GM18519 (cell line): Measurements from ENCODE around the gene SYNGR2.

Source experiments
- ATAC-seq: cut with Tn5 transposase; IDR thresholded peaks from one replicate; pipeline ENCODE4 v1.9.1; 2021; ENCODE audit warnings: mild to moderate bottlenecking, moderate library complexity; ENCODE audit not compliant: unreplicated experiment, low FRiP score

SYNGR2 gene

GRCh38 chr17:78168242-78168902, at the start of gene SYNGR2:
TSS of gene SYNGR2 (plus strand) at chr17:78168581. CDS start at chr17:78168617, 36 bp downstream.
- ATAC-seq: peak; percentile 36

DNA sequence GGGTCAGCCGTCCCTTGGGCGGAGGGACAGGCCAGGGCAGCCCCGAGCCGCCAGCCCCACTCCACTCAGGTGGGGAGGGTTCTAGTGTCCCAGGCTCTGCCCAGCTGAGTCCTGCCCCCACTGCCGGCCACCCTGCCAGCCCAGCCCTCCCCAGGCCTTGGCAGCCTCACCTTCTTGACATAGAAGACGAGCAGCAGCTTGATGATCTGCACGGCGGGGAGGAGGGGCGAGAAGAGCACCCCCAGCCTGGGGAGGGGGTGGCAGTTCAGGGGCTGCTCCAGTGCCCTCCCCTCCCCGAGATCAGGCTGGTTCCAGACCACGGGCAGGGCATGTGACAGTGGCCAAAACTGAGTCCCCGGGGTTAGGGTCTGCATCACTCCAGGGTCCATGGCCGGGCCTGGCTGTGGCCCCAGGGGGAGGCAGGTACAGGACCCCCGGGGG, 49.6 kb upstream of the SYNGR2 start:
- ATAC-seq: no peak

DNA sequence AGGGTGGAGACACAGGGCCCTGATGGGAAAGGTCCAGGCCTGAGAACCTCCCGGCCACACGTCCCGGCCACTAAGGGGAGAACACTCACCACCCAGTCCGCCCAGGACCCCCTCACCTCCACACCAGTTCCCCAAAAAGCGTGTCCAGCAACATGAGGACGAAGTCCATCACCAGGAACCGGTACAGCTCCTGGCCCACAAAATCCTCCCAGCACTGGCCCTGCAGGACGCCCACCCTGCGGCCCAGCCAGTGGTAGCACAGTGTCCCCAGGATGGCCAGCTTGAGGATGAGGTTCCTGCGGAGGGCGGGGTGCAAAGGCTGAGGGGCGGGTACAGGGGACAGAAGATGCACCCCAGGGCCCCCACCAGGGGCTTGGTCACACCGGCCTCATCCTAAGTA, 47.8 kb upstream of the SYNGR2 start:
- no peak for ATAC-seq

DNA sequence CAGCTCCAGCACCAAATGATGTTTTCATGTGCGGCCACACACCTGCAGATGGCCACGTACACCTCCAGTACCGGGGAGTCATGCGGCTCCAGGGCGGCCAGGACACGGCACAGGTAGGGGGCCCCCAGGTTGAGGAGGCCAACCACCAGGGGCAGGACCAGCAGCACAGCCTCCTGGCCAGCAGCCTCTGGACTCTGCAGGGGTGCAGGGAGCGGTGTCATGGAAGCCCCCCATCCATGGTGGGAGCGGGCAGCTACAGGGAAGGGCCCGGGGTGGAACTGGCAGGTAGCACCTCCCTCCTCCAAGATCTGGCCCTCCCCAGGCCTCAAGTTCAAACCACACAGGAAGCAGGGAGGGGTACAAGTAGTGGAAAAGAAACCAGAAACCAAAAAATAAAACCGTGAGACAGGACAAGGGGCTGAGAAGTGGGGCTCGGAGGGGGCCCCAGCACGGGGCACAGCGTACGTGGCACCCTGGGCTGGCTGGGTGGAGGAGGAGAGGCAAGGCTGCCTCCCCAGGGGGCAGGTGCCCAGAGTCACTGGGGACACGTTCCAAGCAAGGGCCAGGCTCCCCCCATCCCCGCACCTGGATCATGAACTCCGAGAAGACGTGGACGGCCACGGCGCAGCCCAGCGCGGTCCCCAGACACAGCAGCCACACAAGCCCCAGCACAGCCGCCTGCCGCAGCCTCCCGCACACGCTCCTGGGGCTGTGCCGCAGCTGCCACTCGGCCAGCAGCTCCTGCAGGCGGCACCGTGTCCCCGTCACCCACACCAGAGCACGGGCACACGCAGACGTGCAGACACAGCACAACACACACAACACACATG, 47.2 kb upstream of the SYNGR2 start:
- no peak for ATAC-seq

DNA sequence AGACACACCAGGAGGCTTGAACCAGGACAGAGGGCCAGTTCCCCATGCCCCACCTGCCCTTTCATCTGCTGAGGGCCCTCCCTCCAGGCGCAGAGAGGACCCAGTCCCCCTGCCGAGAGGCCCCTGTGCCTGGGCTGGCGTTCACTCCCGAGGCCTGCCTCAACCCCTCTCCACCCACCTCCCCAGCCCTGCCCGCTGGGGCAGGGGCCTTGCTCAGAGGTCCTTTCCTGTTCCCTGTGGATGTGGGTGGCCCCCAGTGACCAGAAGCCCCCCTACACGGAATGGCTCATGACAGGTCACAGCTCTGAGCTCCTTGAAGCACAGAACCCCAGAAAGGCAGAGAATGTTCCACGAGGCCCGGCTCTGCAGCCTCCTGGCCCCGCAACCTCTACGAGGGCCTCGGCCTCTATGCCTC, 46.6 kb upstream of the SYNGR2 start:
- ATAC-seq: no peak

DNA sequence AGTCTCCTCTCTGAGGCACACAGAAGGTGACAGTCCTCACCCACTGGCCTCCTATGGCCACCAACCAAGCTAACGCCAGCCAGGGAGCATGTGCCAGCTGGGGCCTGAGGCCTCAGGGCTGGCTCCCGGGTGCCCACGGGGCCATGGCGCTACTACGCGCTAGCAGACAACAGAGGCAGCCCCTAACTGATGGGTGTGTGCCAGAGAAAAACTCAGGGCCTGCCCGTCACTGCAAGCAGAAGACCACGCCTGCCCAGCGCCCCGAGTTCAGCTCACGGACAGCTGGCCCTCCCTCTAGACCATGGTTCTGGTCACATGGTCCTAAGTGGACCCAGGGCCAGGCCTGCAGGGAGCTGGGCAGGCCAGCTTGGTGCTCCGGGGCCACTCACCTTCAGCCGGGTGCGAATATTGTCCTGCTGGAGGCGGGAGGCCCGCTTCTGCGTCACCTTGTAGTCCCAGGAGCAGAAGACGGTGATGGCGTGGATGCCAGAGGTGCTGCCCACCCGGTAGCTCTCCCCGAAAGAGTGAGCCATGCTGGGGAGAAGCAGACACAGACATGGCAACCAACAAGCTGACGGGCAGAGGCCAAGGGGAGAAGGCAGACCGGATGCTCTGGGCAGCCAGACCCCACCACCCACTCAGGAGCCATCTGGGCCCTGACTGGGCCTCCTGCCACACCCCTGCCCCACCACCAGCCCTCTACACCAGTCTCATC, 46.0 kb upstream of the SYNGR2 start:
- no peak for ATAC-seq

DNA sequence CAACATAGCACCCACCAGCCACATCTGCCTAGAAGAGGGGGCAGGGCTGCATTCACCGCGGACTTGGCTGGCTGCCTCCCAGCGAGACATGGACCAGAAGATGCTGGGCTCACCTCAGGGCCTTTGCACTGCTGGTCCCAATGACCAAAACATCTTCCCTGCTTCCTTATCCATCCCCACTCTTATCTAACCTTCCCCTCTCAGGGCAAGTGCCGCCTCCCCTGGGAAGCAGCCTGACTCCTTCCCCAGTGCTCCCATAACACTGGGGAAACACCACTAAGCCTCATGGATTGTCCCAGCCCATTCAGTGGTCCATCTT, 45.5 kb upstream of the SYNGR2 start:
- ATAC-seq: no peak

DNA sequence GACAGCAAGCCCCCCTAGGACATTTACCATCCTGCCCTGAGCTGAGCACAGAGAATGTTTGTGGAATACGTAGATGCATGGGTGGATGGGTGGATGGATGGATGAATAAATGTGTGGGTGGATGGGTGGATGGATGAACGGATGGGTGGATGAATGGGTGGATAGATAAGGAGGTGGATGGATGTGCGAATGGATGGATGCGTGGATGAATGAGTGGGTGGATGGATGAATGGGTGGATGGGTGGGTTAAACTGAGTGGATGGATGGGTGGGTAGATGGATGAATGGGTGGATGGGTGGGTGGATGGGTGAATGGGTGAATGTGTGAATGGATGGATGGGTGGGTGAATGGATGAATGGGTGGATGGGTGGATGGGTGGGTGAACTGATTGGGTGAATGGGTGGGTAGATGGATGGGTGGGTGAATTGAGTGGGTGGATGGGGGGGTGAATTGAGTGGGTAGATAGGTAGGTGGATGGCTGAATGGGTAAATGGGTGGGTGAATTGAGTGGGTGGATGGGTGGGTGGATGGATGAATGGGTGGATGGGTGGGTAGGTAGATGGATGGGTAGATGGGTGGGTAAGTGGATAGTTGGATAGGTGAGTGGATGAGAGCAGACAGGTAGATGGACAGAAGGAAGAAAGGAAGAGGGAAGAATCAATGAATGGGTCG, 45.0 kb upstream of the SYNGR2 start:
- no peak for ATAC-seq

- no peak for ATAC-seq
These were observed 44.1 kb upstream of the SYNGR2 start for GRCh38 chr17:78124081-78124835.

- ATAC-seq: no peak
These were observed 43.6 kb upstream of the SYNGR2 start for GRCh38 chr17:78124836-78125137.

GRCh38 chr17:78125138-78125913, 43.1 kb upstream of the SYNGR2 start:
- no peak for ATAC-seq

DNA sequence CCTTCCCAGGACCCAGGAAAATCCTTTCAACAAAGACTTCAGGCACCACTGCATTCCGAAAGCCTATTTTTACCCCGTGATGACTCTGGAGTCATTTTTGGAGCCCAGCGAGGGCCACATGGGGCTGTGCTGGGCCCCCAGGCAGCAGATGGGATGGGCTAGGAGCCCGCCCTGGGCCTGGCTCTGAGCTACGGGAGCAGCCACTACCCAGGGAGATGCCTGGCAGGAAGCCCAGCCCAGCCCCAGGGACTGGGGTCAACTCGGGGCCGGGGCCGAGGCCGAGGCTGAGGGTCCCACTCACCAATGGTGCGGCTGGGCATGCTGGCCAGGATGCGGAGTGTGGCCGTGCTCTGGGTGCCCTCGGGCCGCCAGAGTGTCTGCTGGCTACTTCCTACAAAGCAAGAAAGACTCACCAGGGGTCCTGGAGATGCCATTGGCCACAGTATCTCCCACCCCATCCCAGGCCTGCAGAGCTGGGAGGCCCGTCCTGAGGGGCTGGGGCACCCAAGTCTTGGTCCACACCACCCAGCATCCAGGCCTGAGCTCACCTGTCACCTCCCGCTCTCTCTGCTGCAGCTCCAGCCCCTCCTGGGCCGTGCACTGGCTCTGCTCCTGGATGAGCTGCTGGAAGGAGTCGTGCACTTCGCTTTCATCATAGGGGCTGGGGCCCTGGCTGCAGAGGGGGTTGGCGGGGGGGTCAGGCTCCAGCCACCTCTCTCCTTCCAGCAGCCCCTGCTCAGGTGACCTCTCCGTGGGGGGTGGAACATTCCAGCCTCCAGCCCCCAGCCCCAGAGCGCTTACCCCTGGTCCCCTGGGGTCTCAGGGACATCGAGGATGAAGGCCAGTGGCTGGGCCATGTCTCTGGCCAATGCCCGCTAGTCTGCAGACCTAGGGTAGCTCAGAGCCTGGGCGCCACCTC, 42.1 kb upstream of the SYNGR2 start:
- ATAC-seq: no peak

DNA sequence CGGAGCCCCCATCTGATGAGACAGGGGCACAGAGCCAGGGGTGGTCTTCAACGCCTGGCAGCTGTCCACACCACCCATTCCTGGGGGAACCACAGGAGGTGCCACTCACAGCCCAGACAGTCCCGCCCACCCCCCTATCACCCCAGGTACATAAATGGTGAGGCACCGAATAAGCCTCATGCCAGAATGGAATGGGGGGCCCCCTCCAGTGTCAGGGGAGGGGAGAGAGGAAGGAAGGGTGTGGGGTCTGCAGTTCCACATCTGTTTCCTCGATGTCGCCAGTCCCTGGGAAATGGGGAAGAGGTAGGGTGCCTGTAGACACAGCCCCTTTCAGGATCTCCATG, 41.5 kb upstream of the SYNGR2 start:
- no peak for ATAC-seq

DNA sequence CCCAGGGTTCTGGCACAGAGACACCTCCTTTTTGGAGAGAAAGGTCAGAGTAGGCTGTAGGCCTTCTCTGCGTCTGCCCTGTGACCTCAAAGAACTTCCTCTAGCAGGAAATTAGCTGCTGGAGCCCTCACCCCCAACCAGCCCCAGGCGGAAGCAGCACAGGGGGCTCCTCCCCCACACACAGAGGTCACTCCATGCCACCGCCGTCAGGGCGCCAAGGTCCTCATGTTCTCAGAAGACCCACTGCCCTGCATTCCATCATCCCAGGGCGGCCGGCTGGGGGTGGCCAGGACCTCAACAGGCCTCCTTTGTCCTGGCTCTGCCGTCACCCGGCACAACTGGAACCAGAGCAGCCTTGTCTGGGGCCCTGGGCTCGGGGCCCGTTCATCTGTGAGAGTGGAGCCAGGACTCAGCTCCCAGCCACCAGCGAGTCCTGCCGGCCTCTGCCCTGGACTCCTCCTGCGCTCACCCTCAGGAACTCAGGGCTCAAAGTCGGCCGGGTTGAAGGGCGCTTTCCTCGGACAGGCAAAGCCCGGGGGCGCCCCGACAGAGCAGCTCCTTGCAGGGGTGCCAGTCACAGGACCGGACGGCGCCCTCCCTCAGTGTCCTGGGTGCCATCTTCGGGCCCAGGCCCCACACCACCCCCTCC, 41.0 kb upstream of the SYNGR2 start:
- no peak for ATAC-seq

DNA sequence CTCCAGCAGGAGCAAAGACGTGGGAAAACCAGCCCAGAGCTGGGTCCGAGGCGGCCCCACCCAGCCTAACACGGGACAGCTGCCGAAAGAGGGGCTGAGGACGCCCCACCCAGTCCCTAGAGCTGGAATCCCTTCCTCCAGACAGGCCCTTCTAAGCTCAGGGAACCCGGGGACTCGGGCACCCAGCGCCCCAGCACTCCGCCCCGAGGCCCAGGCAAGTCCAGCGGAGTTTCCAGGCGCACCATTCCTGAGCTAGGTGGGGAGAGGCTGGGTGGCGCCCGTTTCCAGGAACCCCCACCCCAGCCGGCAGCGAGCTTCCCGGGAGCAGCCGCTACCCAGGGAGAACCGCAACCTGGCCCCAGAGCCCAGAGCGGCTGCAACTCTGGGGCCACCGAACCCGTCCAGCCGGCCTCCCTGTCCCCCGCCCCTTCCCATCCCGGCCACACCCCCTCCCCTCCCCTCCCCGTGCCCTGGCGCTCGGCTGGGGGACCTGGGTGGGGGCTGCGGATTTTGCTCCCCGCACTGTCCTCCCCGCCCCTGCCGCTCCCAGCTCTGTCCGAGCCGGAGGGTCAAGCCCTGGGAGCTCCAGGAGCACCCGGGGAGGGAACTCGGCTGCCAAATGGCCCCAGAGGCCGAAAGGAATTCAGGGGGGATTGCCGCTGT, 40.4 kb upstream of the SYNGR2 start:
- no peak for ATAC-seq

DNA sequence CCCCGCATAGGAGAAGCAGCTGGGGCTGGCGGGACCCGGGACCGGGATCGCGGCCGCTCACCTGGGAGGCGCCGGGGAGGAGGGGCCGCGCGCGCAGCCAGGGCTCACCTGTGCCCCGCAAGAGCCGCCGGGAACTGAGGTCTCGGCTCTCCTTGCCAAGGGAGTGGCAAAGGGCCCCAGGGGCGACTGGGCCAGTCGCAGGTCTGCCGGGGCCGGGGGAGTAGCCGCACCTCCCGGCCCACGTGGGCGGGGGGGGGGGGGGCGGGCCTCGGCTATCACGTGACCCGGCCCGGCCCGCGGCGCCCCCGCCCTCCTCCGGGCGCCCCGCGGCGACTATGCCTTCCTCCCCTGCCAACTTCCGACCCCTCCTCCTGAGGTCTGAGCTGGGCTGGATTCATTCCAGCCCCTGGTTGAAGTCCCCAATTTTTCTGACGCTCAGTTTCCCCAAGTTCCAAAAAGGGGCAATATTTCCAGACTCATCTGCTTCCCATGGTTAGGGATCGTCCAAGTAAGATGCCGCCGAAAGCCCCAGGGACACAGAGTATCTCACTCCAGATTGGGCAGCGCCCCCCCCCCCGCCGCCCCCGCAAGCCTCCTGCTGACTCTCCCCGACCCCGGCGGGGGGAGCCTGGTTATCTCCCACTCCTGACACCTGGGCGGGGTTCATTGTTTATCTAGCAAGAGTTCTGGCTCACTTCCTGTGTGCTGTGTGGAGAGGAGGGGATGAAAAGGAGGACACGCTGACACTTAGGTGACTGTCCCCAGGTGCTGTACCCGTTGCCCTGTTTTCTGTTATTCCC, 39.6 kb upstream of the SYNGR2 start, which contains the start of gene TMC6:
Gene TMC6, minus strand, starts transcription at position 205 of the 800 bp plus-strand sequence. CDS start 1,923 bp downstream, outside the sequence.
- no peak for ATAC-seq
